MCF 10A (cell line): ENCODE data around the gene P2RX2. TPM values are rescaled to one million over a fixed set of nuclear protein-coding genes. Genes with fewer than 3 reads are reported as not detected.

Source experiments
- BruUV-seq: library from RNA; stranded (reverse); fragments of 400-500 nt; replicated peaks from 2 replicates; lab custom pipeline; 2021; lab: Mats Ljungman, UMichigan
- CTCF ChIA-PET: fragments of 300-600 bp; sonication (Branson Sonifier 250); formaldehyde crosslinking; extraction: SDS; loops from one replicate; lab custom pipeline; 2021; ENCODE audit warnings: antibody characterized with exemption, inconsistent platforms; lab: Yijun Ruan, JAX
- POLR2A ChIA-PET: fragments of 300-600, 350-650 bp; sonication (Branson Sonifier 250); formaldehyde crosslinking; extraction: SDS; loops from one replicate; lab custom pipeline; 2020; ENCODE audit warnings: antibody characterized with exemption, inconsistent platforms; lab: Yijun Ruan, JAX
- DNase-seq: peaks from one replicate; pipeline ENCODE4 v3.0.0-alpha.2; 2018; ENCODE audit not compliant: unreplicated experiment
- H3K27ac Mint-ChIP-seq: one replicate; pipeline ENCODE4 v1.8.0; 2022; ENCODE audit warnings: mild to moderate bottlenecking, low read depth, mixed read lengths; ENCODE audit not compliant: unreplicated experiment
- H3K27me3 Mint-ChIP-seq: one replicate; pipeline ENCODE4 v1.8.0; 2022; ENCODE audit warnings: mixed read lengths; ENCODE audit not compliant: insufficient read depth, unreplicated experiment
- H3K36me3 Mint-ChIP-seq: one replicate; pipeline ENCODE4 v1.8.0; 2022; ENCODE audit warnings: mild to moderate bottlenecking, moderate library complexity, mixed read lengths; ENCODE audit not compliant: insufficient read depth, unreplicated experiment
- H3K4me1 Mint-ChIP-seq: one replicate; pipeline ENCODE4 v1.8.0; 2022; ENCODE audit warnings: mixed read lengths; ENCODE audit not compliant: insufficient read depth, unreplicated experiment
- H3K4me3 Mint-ChIP-seq: one replicate; pipeline ENCODE4 v1.8.0; 2022; ENCODE audit warnings: mild to moderate bottlenecking, moderate library complexity, mixed read lengths; ENCODE audit not compliant: unreplicated experiment
- H3K9me3 Mint-ChIP-seq: one replicate; pipeline ENCODE4 v1.8.0; 2022; ENCODE audit warnings: mixed read lengths; ENCODE audit not compliant: unreplicated experiment
- intact Hi-C: fragments of 100-400 bp; cut with micrococcal nuclease; formaldehyde crosslinking; loops from 2 replicates; pipeline ENCODE4 v1.14.1; 2022
- total RNA-seq: library from RNA; stranded (reverse); gene quantifications from 2 replicates; pipeline ENCODE4 v1.2.3, GENCODE V29; 2022
- TF ChIP-seq, protein P1 (sequence below): fragments of 200-600 bp; IDR thresholded peaks from one replicate; pipeline ENCODE4 v1.8.0; 2022; ENCODE audit warnings: antibody characterized with exemption, mild to moderate bottlenecking; ENCODE audit not compliant: unreplicated experiment

The P2RX2 gene
- total RNA-seq, 1 experiment from 2014 or later: not detected

DNA sequence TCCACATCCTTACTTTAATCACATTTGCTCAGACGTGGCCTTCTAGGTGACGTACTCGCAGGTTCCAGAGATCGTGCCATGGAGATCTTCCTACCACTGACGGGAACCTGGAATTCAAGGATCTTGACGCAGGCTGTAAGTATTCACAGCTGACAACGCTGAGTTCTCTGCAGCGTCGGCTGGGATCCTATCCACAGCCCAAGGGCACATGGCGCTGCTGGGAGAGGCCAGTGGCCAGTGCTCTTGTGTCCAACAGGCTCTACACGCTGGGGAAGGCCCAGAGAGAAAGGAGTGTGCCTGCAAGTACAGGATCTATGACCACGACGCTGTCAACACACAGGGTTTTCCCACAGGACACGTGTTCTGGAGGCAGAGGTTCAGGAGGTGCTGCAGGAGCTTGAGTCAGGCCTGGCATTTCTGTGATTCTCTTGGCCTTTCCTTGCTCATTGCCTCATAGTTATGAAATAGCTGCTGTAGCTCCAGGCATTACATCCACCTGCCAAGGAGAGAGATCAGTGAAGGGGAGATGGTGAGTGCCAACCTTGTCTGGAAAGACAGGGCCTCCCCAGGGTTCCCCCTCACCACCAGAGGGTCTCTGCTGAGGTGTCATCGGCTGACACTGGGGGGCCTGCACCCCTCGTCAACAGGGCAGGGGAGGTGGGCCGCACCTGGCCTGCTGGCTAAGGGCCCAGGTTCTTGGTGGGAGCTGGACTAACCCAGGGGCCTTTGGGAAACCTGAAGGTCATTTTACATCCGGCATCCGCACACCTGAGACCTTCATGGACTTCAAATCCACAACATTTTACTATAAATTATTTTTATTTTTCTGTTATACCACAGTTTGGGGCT lies 29.5 kb upstream of the P2RX2 start:
- no peak overlapping the region for H3K27ac Mint-ChIP-seq
- no peaks in the 10 kb centered on the region for H3K27me3 Mint-ChIP-seq
- no peak overlapping the region for H3K4me3 Mint-ChIP-seq
- ChIA-PET CTCF (interaction anchor here (0.6 kb wide), 1 partner anchor 229 kb away, joined by 3 read pairs; no protein-coding TSS in a partner anchor), POLR2A (no interaction called here)
- peak; percentile 46 for DNase-seq
- H3K9me3 Mint-ChIP-seq: no peaks in the 10 kb centered on the region
- BruUV-seq: no TSS peak
- TF ChIP-seq, protein P1, sequence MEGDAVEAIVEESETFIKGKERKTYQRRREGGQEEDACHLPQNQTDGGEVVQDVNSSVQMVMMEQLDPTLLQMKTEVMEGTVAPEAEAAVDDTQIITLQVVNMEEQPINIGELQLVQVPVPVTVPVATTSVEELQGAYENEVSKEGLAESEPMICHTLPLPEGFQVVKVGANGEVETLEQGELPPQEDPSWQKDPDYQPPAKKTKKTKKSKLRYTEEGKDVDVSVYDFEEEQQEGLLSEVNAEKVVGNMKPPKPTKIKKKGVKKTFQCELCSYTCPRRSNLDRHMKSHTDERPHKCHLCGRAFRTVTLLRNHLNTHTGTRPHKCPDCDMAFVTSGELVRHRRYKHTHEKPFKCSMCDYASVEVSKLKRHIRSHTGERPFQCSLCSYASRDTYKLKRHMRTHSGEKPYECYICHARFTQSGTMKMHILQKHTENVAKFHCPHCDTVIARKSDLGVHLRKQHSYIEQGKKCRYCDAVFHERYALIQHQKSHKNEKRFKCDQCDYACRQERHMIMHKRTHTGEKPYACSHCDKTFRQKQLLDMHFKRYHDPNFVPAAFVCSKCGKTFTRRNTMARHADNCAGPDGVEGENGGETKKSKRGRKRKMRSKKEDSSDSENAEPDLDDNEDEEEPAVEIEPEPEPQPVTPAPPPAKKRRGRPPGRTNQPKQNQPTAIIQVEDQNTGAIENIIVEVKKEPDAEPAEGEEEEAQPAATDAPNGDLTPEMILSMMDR: no peak
- peaks cover 5% of the 10 kb centered on the region for H3K4me1 Mint-ChIP-seq
- intact Hi-C loops: no loop called here
- H3K36me3 Mint-ChIP-seq: peaks cover under 1% of the 10 kb centered on the region

DNA sequence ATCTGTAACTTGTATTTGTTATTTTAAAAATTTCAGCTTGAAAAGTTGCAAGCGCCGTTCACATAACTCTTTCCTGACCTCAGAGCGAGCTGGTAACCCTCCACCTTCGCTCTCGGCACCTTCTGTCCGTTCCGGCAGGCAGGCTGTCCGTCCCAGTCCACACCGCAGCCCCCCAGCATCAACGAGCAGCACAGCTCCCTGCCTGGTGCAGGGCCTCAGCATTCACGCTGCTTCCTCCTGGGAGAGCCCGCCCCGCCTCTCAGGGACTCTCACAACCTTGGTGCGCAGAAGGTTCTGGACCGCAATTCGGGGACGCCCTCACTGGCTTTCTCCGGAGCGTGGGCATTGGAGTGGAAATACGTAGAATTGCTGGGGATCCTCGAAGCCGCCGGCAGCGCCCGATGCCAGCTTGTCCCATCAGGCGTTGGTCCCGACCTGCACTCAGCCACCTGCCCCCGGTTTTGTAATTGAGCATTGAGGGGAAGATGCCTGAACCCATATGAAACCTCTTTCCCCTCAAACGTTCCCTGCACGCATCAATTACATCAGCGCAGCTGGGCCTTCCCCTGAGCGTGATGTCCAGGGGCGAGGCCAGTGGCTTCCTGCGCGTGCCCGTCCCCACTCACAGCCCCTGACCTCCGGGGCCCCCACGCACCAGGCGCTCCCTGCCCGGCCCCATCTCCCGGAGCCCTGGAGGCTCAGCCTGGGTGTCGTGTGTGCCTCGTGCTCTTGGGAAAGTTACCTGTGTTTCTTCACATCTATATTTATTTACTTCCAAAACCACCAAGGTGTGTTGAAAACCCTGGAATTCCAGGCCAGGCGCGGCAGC lies 27.3 kb upstream of the P2RX2 start:
- POLR2A ChIA-PET: interaction anchor here (0.6 kb wide), 1 partner anchor 145 kb away, joined by 4 read pairs; no protein-coding TSS in a partner anchor
- peaks cover 5% of the 10 kb centered on the region for H3K27me3 Mint-ChIP-seq

DNA sequence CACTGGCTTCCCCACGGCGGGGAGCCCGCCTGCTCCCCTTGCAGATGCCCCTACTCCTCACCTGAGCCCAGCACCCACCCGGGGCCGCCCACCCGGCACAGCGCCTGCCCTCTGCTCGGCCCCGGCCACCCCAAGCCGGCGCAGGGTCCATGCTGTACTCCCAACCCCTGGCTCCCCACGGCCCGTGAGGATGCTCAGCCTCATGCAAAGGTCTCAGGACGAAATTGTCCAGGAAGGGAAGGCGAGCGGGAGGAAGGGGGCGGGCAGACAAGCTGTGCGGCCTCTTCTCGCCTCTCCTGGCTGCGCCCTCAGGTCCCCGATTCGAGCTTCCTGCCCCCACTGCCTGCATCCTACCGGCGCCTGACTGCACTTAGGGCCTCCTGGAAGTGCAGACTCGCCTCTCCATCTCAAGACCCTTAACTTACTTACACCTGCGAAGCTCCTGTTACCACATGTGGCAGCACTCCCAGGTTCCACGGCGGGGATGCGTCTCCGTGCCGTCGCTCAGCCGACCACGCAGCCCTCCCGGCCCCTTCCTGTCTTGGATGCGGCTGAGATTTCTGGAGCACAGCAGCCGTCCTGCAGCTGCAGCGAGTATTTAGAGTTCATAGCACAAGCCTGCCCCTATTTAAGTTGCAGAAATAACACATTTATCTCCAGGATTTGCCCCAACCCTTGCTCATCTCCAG lies 26.1 kb upstream of the P2RX2 start:
- peaks cover 8% of the 10 kb centered on the region for H3K4me1 Mint-ChIP-seq
- H3K36me3 Mint-ChIP-seq: peaks cover 5% of the 10 kb centered on the region
- peaks cover 16% of the 10 kb centered on the region for H3K27me3 Mint-ChIP-seq
- H3K9me3 Mint-ChIP-seq: no peaks in the 10 kb centered on the region
- TF ChIP-seq, protein P1: no peak
- BruUV-seq: no TSS peak
- intact Hi-C loops: no loop called here
- DNase-seq: no peak
- ChIA-PET POLR2A (no interaction called here), CTCF (interaction anchor here (1.0 kb wide), 1 partner anchor 11 kb away, joined by 3 read pairs; no protein-coding TSS in a partner anchor)
- no peak overlapping the region for H3K27ac Mint-ChIP-seq
- H3K4me3 Mint-ChIP-seq: no peak overlapping the region

More for the DNA sequence above, 27.3 kb upstream of the P2RX2 start:
- H3K4me1 Mint-ChIP-seq: peaks cover 8% of the 10 kb centered on the region
- no peak for DNase-seq
- no peak overlapping the region for H3K4me3 Mint-ChIP-seq
- peaks cover 5% of the 10 kb centered on the region for H3K36me3 Mint-ChIP-seq
- BruUV-seq: no TSS peak
- no peaks in the 10 kb centered on the region for H3K9me3 Mint-ChIP-seq
- CTCF ChIA-PET: interaction anchor here (0.6 kb wide), 1 partner anchor 20 kb away, joined by 5 read pairs; no protein-coding TSS in a partner anchor
- no peak overlapping the region for H3K27ac Mint-ChIP-seq
- TF ChIP-seq, protein P1: no peak
- intact Hi-C loops: no loop called here
